Endodermal cell (in vitro differentiated cells): Measurements from ENCODE around the gene CCRL2. TPM values are rescaled to one million over a fixed set of nuclear protein-coding genes. Genes with fewer than 3 reads are reported as not detected.
A peak's percentile ranks its signal among the peaks of the same experiment; 100 is the strongest.

Experiments
- DNase-seq: peaks from one replicate; pipeline ENCODE4 v3.0.0-alpha.2; 2017
- H3K27ac ChIP-seq: 2 replicates; pipeline ENCODE4 v1.5.1; 2013; ENCODE audit warnings: mild to moderate bottlenecking, low read depth, low read length, moderate library complexity
- H3K27me3 ChIP-seq: 2 replicates; pipeline ENCODE4 v1.6.1; 2013; ENCODE audit warnings: mild to moderate bottlenecking, low read length, moderate library complexity; ENCODE audit not compliant: insufficient read depth, control insufficient read depth, poor library complexity, severe bottlenecking
- H3K36me3 ChIP-seq: 2 replicates; pipeline ENCODE4 v1.7.0; 2013; ENCODE audit warnings: mild to moderate bottlenecking, low read length, moderate library complexity; ENCODE audit not compliant: control insufficient read depth, insufficient read depth
- H3K4me1 ChIP-seq: one replicate; pipeline ENCODE4 v1.7.0; 2013; ENCODE audit warnings: low read length; ENCODE audit not compliant: control insufficient read depth, insufficient read depth
- H3K4me3 ChIP-seq: 2 replicates; pipeline ENCODE4 v1.5.1; 2013; ENCODE audit warnings: mild to moderate bottlenecking, low read length, moderate library complexity
- H3K9ac ChIP-seq: 2 replicates; pipeline ENCODE4 v1.6.1; 2013; ENCODE audit warnings: mild to moderate bottlenecking, low read length, moderate library complexity; ENCODE audit not compliant: poor library complexity, severe bottlenecking; ENCODE audit errors: extremely low read depth
- H3K9me3 ChIP-seq: 2 replicates; pipeline ENCODE4 v1.6.1; 2013; ENCODE audit warnings: mild to moderate bottlenecking, low read length, moderate library complexity; ENCODE audit not compliant: control insufficient read depth
- H3K27ac Mint-ChIP-seq: 2 replicates; pipeline ENCODE4 v1.8.0; 2020; ENCODE audit warnings: mixed read lengths
- H3K27me3 Mint-ChIP-seq: 2 replicates; pipeline ENCODE4 v1.8.0; 2021; ENCODE audit warnings: mild to moderate bottlenecking, mixed read lengths; ENCODE audit not compliant: insufficient read depth
- H3K36me3 Mint-ChIP-seq: 2 replicates; pipeline ENCODE4 v1.8.0; 2020; ENCODE audit warnings: low read depth, mixed read lengths
- H3K4me1 Mint-ChIP-seq: 2 replicates; pipeline ENCODE4 v1.8.0; 2020; ENCODE audit warnings: mixed read lengths
- H3K4me3 Mint-ChIP-seq: 2 replicates; pipeline ENCODE4 v1.8.0; 2020; ENCODE audit warnings: mild to moderate bottlenecking, moderate library complexity, mixed read lengths
- H3K9me3 Mint-ChIP-seq: 2 replicates; pipeline ENCODE4 v1.8.0; 2020; ENCODE audit warnings: mild to moderate bottlenecking, mixed read lengths
- WGBS, 2 experiments: methylation state at CpG; one replicate each; pipeline versions ENCODE4 v1.1.5 to v1.1.7; 2013; ENCODE audit warnings: missing lambda C conversion rate in 2 of 2, mixed read lengths in 1 of 2; ENCODE audit not compliant: insufficient coverage in 1 of 2, insufficient read length in 1 of 2; 5-methylcytosine and 5-hydroxymethylcytosine counted together
- total RNA-seq, 2 donors: library from RNA; stranded (reverse); fragmentation: NEBNext Ultra II Directional in 1 of 2; extraction: Animal tissue kit (Norgen Biotek cat#: 25700) in 1 of 2; gene quantifications; 2 replicates in 1 of 2; 3 replicates in 1 of 2; pipeline ENCODE4 v1.2.1, GENCODE V29; 2021
- TF ChIP-seq, protein P1 (sequence below): fragments of 200-600 bp; sonication (generic); conservative IDR thresholded peaks from 2 replicates; pipeline ENCODE4 v1.5.0; 2021; ENCODE audit warnings: antibody characterized with exemption, mild to moderate bottlenecking

The CCRL2 gene
- total RNA-seq, 2 donors from 2014 or later = not detected

DNA sequence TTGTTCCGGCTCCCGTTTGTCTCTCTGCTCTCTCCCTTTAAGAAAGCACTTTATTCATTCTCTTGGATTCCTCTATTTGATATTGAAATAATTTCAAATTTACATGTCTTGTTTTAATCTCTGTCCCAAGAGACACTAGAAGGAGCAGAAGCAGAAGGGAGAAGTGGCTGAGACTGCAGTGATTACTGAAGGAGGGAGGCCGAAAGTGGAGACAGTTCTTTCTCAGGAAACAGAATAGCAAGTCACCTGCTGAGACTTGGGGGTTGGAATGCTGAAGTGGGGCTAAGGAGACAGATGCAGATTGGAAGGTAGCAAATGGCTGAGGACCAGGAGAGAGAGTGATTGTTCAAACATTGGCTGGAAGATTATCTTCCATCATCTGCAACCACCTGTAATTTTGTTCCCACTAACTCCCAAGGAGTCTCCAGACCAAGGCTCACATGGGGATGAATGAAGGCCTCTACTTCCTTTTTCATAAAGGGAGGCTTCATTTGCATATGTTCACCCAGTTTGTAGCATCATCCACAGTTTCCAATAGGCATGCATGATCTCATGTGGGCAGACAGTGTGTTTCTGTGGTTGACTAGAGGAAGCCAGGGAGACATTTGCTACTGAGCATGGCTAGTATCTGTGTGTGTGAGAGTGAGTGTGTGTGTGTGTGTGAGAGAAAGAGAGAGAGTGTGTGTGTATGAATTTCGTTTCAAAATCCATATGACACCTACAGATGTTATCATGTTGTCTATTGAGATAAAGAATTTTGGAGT lies 33.7 kb downstream of the CCRL2 start:
- no peaks in the 10 kb centered on the region for H3K27me3 Mint-ChIP-seq
- Histone ChIP-seq H3K9me3 (no peaks in the 10 kb centered on the region), H3K4me1 (no peaks in the 10 kb centered on the region), H3K27ac (no peak overlapping the region), H3K27me3 (no peaks in the 10 kb centered on the region), H3K36me3 (no peaks in the 10 kb centered on the region), H3K9ac (no peak overlapping the region), H3K4me3 (no peak overlapping the region)
- H3K27ac Mint-ChIP-seq = no peak overlapping the region
- H3K4me3 Mint-ChIP-seq = no peak overlapping the region
- peaks cover 4% of the 10 kb centered on the region for H3K4me1 Mint-ChIP-seq
- H3K36me3 Mint-ChIP-seq = no peaks in the 10 kb centered on the region
- TF ChIP-seq, protein P1, sequence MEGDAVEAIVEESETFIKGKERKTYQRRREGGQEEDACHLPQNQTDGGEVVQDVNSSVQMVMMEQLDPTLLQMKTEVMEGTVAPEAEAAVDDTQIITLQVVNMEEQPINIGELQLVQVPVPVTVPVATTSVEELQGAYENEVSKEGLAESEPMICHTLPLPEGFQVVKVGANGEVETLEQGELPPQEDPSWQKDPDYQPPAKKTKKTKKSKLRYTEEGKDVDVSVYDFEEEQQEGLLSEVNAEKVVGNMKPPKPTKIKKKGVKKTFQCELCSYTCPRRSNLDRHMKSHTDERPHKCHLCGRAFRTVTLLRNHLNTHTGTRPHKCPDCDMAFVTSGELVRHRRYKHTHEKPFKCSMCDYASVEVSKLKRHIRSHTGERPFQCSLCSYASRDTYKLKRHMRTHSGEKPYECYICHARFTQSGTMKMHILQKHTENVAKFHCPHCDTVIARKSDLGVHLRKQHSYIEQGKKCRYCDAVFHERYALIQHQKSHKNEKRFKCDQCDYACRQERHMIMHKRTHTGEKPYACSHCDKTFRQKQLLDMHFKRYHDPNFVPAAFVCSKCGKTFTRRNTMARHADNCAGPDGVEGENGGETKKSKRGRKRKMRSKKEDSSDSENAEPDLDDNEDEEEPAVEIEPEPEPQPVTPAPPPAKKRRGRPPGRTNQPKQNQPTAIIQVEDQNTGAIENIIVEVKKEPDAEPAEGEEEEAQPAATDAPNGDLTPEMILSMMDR = no peak
- no peak for DNase-seq
- H3K9me3 Mint-ChIP-seq = no peaks in the 10 kb centered on the region
- WGBS, 2 experiments = 87% methylated on average over 3 of the region's 4 CpGs; no CpG with 5 or more reads in 1 of the 2 experiments

DNA sequence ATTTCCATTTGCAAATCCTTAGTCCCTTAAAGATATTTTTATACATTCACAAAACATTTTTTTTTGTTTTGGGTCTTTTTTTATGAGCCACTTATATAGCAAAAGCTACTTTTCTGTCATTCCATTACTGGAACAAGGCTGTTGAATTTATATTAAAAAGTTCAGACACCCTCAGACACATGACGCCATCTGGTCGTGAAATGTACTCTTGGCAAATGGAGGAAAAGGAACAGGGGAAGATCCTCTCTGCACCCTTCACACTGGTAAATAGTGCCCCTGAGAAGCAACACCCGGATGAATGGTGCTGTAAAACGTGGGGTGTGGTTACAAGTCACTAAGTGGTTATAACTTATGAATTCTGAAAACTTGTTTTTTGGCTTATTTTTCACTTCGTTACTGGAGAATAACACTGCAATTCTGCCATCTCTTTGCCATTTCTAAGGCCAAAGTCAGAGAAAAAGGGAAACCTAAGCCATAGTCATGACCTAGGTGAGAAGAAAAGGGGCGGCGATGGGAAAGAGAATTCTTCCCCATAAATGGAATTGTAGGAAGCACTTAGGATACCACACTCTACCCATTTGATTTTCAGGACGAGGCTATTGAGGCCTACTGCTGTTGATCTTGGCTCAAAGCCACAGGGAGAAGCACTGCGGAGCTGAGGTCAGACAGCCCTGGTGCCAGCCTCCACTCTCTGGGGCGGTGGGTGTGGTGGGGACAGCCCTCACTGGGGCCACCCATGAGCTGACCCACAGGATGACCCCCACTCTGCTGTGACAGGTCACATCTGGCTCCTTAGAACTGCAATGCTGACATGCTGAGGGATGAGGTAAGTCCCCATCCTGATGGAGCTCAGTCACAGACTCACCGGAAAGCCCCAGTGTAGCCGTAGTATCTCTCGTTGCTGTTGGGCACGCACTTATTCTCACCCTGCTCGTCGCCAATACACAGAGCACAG lies 35.8 kb downstream of the CCRL2 start:
- no peaks in the 10 kb centered on the region for H3K27me3 ChIP-seq
- H3K9ac ChIP-seq = no peak overlapping the region
- no peak overlapping the region for H3K27ac ChIP-seq
- no peak overlapping the region for H3K4me3 ChIP-seq
- TF ChIP-seq, protein P1 = peak; percentile 74
- H3K4me1 Mint-ChIP-seq = peaks cover 4% of the 10 kb centered on the region
- peak; percentile 64 for DNase-seq
- no peak overlapping the region for H3K4me3 Mint-ChIP-seq
- H3K36me3 Mint-ChIP-seq = no peaks in the 10 kb centered on the region
- H3K9me3 Mint-ChIP-seq = no peaks in the 10 kb centered on the region
- H3K27me3 Mint-ChIP-seq = no peaks in the 10 kb centered on the region
- H3K4me1 ChIP-seq = no peaks in the 10 kb centered on the region
- 91% methylated on average over 6 to 16 of the region's 16 CpGs for WGBS, 2 experiments
- no peaks in the 10 kb centered on the region for H3K36me3 ChIP-seq
- no peaks in the 10 kb centered on the region for H3K9me3 ChIP-seq
- H3K27ac Mint-ChIP-seq = no peak overlapping the region

DNA sequence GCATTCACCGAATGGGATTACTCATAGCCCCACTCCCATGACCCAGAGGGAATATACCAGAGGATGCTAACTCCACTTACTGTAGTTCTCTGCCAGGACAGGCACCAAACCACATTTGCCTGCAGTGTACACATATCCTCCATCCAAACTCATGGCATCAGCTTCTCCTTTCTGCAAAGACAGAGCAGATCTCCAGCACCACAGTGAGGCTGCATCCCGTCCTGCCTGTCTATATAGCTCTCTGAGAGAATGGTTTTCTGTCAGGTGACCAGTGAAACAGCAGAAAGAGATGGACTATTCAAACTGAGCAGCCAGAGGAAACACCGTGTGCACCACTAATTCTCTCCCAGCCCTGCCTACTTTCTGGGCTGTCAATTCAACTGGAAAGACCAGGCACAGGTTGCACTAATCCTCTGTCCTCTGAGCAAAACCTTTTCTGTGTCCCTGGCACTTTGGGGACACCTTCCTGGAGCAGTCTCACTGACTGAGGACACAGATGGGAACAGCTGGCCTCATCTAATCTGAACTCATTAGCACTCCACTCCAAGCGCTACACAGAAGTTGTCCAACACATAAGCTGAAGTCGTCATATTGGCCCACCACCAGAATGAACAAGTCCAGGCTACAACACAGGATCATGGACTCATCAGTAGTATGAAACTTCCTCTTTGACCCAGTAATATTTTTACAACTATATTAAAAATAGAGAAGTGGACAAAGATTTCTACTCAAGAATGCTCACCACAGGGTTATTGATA lies 40.3 kb downstream of the CCRL2 start:
- Histone ChIP-seq H3K4me1 (peaks cover 7% of the 10 kb centered on the region), H3K27me3 (no peaks in the 10 kb centered on the region), H3K36me3 (no peaks in the 10 kb centered on the region), H3K9ac (no peak overlapping the region), H3K27ac (no peak overlapping the region), H3K4me3 (no peak overlapping the region), H3K9me3 (no peaks in the 10 kb centered on the region)
- Mint-ChIP-seq H3K4me1 (peaks cover 3% of the 10 kb centered on the region), H3K36me3 (no peaks in the 10 kb centered on the region), H3K27me3 (no peaks in the 10 kb centered on the region), H3K27ac (no peak overlapping the region), H3K4me3 (no peak overlapping the region), H3K9me3 (no peaks in the 10 kb centered on the region)
- 86 to 90% methylated on average over 4 to 5 of the region's 5 CpGs for WGBS, 2 experiments
- TF ChIP-seq, protein P1 = no peak
- DNase-seq = no peak
